Measurements from ENCODE around the gene GFAP. TPM values are rescaled to one million over a fixed set of nuclear protein-coding genes. Genes with fewer than 3 reads are reported as not detected.

The GFAP gene
- total RNA-seq, 1 donor from 2014 or later = not detected

DNA sequence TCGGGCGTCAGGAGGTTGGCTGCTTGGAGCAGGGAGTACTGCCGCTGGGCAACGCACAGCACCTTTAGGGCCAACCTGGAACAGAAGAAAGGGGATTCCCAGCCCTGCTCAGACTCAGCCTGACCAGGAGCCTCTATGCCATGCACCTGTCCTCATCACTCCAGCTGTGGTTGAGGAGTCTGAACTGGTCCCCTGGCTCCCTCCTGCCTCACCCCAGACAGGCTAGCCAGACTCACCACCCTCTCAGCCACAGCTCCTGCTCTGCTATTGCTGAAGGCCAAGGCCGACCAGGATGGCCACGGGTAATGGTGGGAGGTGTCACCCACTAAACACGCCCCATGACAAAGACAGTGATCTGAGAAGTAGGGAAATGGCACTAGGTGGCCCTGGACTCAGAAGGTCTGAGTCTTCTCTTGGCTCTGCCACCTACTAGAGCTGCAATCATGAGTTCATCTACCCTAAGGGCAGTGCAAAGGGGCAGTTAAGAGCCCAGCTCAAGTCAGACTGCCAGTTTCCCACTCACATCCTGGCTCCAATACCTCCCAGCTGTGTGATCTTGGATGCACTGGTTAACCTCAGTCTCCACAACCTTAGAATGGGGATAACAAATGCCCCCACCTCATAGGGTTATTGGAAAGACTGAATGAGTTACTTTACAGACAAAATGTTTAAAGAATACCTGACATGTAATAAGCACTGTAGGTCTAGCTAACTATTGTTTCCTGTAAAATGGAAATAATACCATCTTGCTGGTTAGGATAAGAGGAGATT is 13.8 kb upstream of the GFAP start:
- H3K27me3 ChIP-seq = no peaks in the 10 kb centered on the region
- no peak for ATAC-seq
- H3K9me3 ChIP-seq = no peaks in the 10 kb centered on the region
- no peaks in the 10 kb centered on the region for H3K4me1 ChIP-seq
- no peak overlapping the region for H3K27ac ChIP-seq
- H3K4me3 ChIP-seq = no peak overlapping the region
- intact Hi-C loops (cut with DNase I) = no loop called here
- H3K36me3 ChIP-seq = no peaks in the 10 kb centered on the region
- peak; percentile 29 for DNase-seq
- TF ChIP-seq, protein P1, sequence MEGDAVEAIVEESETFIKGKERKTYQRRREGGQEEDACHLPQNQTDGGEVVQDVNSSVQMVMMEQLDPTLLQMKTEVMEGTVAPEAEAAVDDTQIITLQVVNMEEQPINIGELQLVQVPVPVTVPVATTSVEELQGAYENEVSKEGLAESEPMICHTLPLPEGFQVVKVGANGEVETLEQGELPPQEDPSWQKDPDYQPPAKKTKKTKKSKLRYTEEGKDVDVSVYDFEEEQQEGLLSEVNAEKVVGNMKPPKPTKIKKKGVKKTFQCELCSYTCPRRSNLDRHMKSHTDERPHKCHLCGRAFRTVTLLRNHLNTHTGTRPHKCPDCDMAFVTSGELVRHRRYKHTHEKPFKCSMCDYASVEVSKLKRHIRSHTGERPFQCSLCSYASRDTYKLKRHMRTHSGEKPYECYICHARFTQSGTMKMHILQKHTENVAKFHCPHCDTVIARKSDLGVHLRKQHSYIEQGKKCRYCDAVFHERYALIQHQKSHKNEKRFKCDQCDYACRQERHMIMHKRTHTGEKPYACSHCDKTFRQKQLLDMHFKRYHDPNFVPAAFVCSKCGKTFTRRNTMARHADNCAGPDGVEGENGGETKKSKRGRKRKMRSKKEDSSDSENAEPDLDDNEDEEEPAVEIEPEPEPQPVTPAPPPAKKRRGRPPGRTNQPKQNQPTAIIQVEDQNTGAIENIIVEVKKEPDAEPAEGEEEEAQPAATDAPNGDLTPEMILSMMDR (IDR thresholded peaks at IDR 0.05) = no peak

DNA sequence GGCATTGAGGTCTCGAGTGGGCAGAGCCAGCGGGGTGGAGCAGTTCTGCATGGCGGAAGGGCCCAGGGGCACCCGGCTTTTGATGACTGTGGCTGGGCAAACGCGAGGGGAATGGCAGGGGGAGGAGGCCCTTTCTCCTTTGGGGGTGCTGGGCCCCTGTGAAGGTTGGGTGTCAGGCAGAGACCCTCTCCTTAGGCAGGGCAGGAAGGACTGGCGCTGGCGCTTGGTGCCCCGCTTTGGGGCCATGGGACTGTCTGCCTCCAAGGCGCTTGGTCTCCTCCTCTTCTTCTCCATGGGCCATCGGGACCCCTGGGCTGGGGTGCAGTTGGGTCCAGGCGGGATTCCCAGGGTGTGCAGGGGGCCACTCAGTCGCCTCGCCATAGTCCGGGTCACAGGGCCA is 12.8 kb upstream of the GFAP start:
- no peak overlapping the region for H3K27ac ChIP-seq
- intact Hi-C loops (cut with DNase I) = no loop called here
- H3K36me3 ChIP-seq = no peaks in the 10 kb centered on the region

DNA sequence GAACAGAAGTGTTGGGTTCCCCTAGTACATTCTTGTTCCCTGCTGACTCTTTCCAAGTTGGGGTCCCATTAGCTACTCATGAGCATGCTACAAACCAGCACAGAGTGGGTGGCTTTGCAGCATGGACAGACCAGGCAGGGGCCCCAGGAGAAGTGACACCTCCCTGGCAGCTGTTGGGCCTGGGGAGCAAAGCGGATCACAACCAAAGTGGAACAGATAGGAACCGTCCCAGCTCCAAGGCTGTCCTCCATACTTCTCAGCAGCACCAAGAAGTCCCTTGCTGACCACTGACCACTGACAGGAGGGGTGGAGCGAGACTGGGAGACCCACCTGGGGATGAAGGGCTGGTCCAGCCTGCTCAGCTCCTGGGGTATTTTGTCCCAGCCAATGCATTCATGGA is 12.4 kb upstream of the GFAP start:
- no peak for ATAC-seq
- Histone ChIP-seq H3K27me3 (no peaks in the 10 kb centered on the region), H3K27ac (no peak overlapping the region), H3K36me3 (no peaks in the 10 kb centered on the region), H3K4me3 (no peak overlapping the region), H3K9me3 (no peaks in the 10 kb centered on the region), H3K4me1 (no peaks in the 10 kb centered on the region)
- TF ChIP-seq, protein P1 (IDR thresholded peaks at IDR 0.05) = no peak
- intact Hi-C loops (cut with DNase I) = no loop called here
- peak; percentile 23 for DNase-seq

More for the DNA sequence above, 12.8 kb upstream of the GFAP start:
- DNase-seq (peak; percentile 50), ATAC-seq (no peak)
- TF ChIP-seq, protein P1 (IDR thresholded peaks at IDR 0.05) = no peak
- Histone ChIP-seq H3K4me1 (no peaks in the 10 kb centered on the region), H3K9me3 (no peaks in the 10 kb centered on the region), H3K27me3 (no peaks in the 10 kb centered on the region), H3K4me3 (no peak overlapping the region)

DNA sequence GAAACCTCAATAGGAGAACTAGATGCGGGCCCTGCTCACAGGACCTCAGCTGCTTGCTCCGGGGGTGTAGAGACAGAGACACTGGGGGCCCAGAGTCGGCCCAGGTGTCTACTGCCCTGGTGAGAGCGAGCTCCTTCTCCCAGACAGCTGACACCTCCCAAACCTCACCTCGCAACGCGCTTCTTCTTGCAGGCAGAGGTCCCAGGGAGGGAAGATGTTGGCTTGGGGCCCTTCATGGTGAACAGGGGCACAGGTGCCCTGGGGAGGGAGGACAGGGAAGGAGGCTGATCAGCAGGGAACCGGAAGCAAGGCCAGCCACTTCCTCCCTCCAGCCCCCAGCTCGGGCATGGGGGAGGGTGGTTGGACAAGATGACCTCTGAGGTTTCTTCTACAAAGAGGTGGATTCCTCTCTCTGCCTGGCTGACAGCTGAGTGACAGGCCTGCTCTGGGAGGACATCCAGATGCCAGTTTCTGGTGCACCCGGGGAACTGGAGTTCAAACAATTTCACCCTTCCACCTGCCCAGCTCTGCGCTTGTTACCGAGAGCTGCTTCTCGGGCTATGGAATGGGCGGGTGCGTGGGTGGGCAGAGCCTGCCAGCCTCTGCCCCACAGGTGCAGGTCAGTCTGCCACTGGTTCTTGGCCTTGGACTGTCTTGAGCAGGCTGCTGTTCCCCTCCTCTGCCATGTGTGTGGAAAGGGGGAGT is 11.7 kb upstream of the GFAP start:
- intact Hi-C loops (cut with DNase I) = no loop called here
- DNase-seq (peak; percentile 59), ATAC-seq (no peak)
- H3K27ac ChIP-seq = no peak overlapping the region
- H3K4me1 ChIP-seq = no peaks in the 10 kb centered on the region
- H3K9me3 ChIP-seq = no peaks in the 10 kb centered on the region
- TF ChIP-seq, protein P1 (IDR thresholded peaks at IDR 0.05) = no peak
- no peak overlapping the region for H3K4me3 ChIP-seq
- H3K36me3 ChIP-seq = no peaks in the 10 kb centered on the region
- H3K27me3 ChIP-seq = no peaks in the 10 kb centered on the region

DNA sequence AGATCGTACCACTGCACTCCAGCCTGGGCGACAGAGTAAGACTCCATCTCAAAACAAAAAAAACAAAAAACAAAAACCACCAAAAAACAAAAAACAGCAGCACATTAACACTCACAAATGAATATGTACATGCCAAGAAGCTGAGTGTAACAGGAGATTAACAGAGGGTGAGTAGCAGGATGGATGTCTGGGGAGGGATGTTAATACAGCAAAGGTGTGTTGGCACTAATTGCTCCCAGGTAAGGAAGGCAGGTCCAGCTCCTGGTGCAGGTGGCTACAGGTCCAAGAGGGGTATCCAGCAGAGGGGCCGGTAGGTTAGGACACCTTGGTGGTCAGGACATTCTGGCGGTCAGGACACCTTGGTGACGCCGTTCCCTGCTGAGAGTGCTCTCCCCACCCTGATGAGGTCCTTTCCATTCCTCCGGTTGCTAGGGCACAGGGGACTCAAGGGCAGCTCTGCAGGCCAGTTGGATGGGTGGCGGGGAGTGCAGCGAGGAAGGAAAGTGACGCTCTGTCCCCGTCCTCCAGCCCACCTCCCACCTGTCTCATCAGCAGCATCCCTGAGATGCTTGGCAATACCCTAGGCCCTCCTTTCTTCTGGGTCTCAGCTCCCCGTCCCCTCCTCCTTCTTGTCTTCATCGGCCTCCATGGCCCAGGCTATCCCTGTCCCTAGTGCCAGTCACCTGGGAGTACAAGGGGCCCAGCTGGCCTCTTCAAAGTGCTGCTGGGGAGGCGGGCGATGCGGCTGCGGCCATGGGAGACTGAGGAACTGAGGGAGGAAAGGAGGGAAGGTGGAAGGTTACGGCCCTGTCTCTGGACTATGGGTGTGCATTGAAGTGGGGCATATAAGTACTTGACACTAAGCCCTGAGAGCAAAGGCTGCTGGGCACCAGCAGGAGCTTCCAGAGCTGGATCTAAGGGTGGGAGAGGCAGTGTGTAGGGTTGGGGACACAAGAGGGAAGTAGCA is 10.7 kb upstream of the GFAP start:
- Histone ChIP-seq H3K27ac (no peak overlapping the region), H3K9me3 (no peaks in the 10 kb centered on the region), H3K36me3 (no peaks in the 10 kb centered on the region), H3K27me3 (peaks cover 2% of the 10 kb centered on the region), H3K4me3 (no peak overlapping the region), H3K4me1 (no peaks in the 10 kb centered on the region)
- intact Hi-C loops (cut with DNase I) = no loop called here
- ATAC-seq (no peak), DNase-seq (peak; percentile 49)
- TF ChIP-seq, protein P1 (IDR thresholded peaks at IDR 0.05) = no peak
